Liver (tissue), 3 donors: ENCODE results near the gene MOB3B.

ENCODE experiments used
- CTCF ChIP-seq: fragments of 150-350 bp; IDR thresholded peaks from 2 replicates; pipeline ENCODE4 v1.5.1; 2017; ENCODE audit warnings: improper control_type of control experiment, low read depth, low read length; ENCODE audit not compliant: missing input control
- JUND ChIP-seq, 2 donors: IDR thresholded peaks; 2 replicates each; pipeline ENCODE4 v1.6.1; 2016; ENCODE audit warnings: antibody characterized with exemption in 2 of 2
- MAX ChIP-seq: IDR thresholded peaks from 2 replicates; pipeline ENCODE4 v1.6.1; 2016; ENCODE audit warnings: antibody characterized with exemption
- RXRA ChIP-seq, 2 donors: IDR thresholded peaks; 2 replicates each; pipeline ENCODE4 v1.6.1; 2017 to 2018; ENCODE audit warnings: antibody characterized with exemption in 2 of 2, mild to moderate bottlenecking in 1 of 2
- donor health status: healthy.
- donor health status: healthy.

- TF ChIP-seq CTCF (no peak), RXRA (IDR thresholded peaks at IDR 0.05) (no peak), MAX (no peak), JUND (IDR thresholded peaks at IDR 0.05) (no peak)
These were observed 188.6 kb downstream of the MOB3B start for GRCh38 chr9:27340961-27341511.
